GM12878 (cell line): ENCODE data around the gene POLA2. TPM values are rescaled to one million over a fixed set of nuclear protein-coding genes. Genes with fewer than 3 reads are reported as not detected.
A peak's percentile ranks its signal among the peaks of the same experiment; 100 is the strongest.

ENCODE experiments used
- ATAC-seq: fragments of 200-7000 bp; cut with Tn5 transposase; 3 replicates; pipeline ENCODE4 v1.9.1; 2020; ENCODE audit warnings: mild to moderate bottlenecking, moderate library complexity
- BruUV-seq: library from RNA; stranded (reverse); fragments of 400-500 nt; replicated peaks from 2 replicates; lab custom pipeline; 2021; lab: Mats Ljungman, UMichigan
- CTCF ChIA-PET: fragments of 300-600 bp; sonication (Branson Sonifier 250); formaldehyde crosslinking; extraction: SDS; loops from one replicate; lab custom pipeline; 2021; ENCODE audit warnings: inconsistent platforms; lab: Yijun Ruan, JAX
- POLR2A ChIA-PET: fragments of 350-600 bp; formaldehyde crosslinking; extraction: SDS; loops from one replicate; lab custom pipeline; 2021; ENCODE audit warnings: inconsistent platforms; lab: Charles Lee
- RAD21 ChIA-PET: fragments of 300-600 bp; sonication (Branson Sonifier 250); formaldehyde crosslinking; loops from one replicate; lab custom pipeline; 2023; ENCODE audit warnings: antibody characterized with exemption; ENCODE audit not compliant: unreplicated experiment; lab: Charles Lee
- SMC1A ChIA-PET: fragments of 300-600 bp; sonication (Branson Sonifier 250); formaldehyde crosslinking; loops from one replicate; lab custom pipeline; 2023; ENCODE audit not compliant: unreplicated experiment, uncharacterized antibody; lab: Charles Lee
- DNase-seq: peaks from one replicate; pipeline ENCODE4 v3.0.0-alpha.2; 2011; ENCODE audit warnings: low read depth, low spot score
- FAIRE-seq: peaks from 3 replicates; lab custom pipeline; 2011; peaks lifted over from hg19 to GRCh38; lab: Jason Lieb, UNC
- H2AFZ ChIP-seq: 2 replicates; pipeline ENCODE4 v1.6.0; 2011; ENCODE audit warnings: low read depth, low read length, control low read depth; ENCODE audit not compliant: control insufficient read depth
- H3K27ac ChIP-seq: 2 replicates; pipeline ENCODE4 v1.5.1; 2011; ENCODE audit warnings: control low read depth; ENCODE audit not compliant: control insufficient read depth, insufficient read depth
- H3K27me3 ChIP-seq, 2 experiments: replicated peaks in 1 of 2; 2 replicates each; pipeline versions ENCODE4 v1.6.0 to v1.6.1; 2011; ENCODE audit warnings: low read length in 1 of 2; ENCODE audit not compliant: control insufficient read depth in 2 of 2, insufficient read depth in 2 of 2
- H3K36me3 ChIP-seq, 2 experiments: 2 replicates each; pipeline ENCODE4 v1.5.1; 2011; ENCODE audit warnings: low read length in 1 of 2; ENCODE audit not compliant: control insufficient read depth in 2 of 2, insufficient read depth in 2 of 2
- H3K4me1 ChIP-seq: 2 replicates; pipeline ENCODE4 v1.6.1; 2011; ENCODE audit warnings: mild to moderate bottlenecking, low read length, moderate library complexity, mixed read lengths; ENCODE audit not compliant: control insufficient read depth, insufficient read depth
- H3K4me2 ChIP-seq: 2 replicates; pipeline ENCODE4 v1.6.0; 2011; ENCODE audit warnings: control low read depth; ENCODE audit not compliant: control insufficient read depth, insufficient read depth
- H3K4me3 ChIP-seq: fragments of 200-600 bp; sonication (generic); 2 replicates; pipeline ENCODE4 v1.5.1; 2016
- H3K79me2 ChIP-seq: 2 replicates; pipeline ENCODE4 v1.6.0; 2011; ENCODE audit warnings: low read length; ENCODE audit not compliant: control insufficient read depth, insufficient read depth
- H3K9ac ChIP-seq: 2 replicates; pipeline ENCODE4 v1.8.0; 2011; ENCODE audit warnings: low read length, control low read depth, mixed read lengths; ENCODE audit not compliant: control insufficient read depth, insufficient read depth
- H3K9me3 ChIP-seq: replicated peaks from 3 replicates; pipeline ENCODE4 v1.5.1; 2011; ENCODE audit warnings: mild to moderate bottlenecking, low read length; ENCODE audit not compliant: control insufficient read depth, insufficient read depth
- H4K20me1 ChIP-seq: 2 replicates; pipeline ENCODE4 v1.6.0; 2011; ENCODE audit not compliant: control insufficient read depth, insufficient read depth
- BRCA1 ChIP-seq: IDR thresholded peaks from 2 replicates; pipeline ENCODE4 v1.6.1; 2011; ENCODE audit warnings: low read depth, low read length, improper control_type of control experiment
- E2F8 ChIP-seq: fragments of 450-650 bp; IDR thresholded peaks from 2 replicates; pipeline ENCODE4 v1.6.1; 2018; ENCODE audit warnings: mild to moderate bottlenecking, low read depth, moderate library complexity; ENCODE audit not compliant: partially characterized antibody
- GATAD2B ChIP-seq: fragments of 450-650 bp; conservative IDR thresholded peaks from 2 replicates; pipeline ENCODE4 v1.6.1; 2017; ENCODE audit warnings: low read depth, mild to moderate bottlenecking, moderate library complexity
- KDM1A ChIP-seq: fragments of 200-600 bp; sonication (generic); IDR thresholded peaks from 2 replicates; pipeline ENCODE4 v1.6.1; 2016; ENCODE audit warnings: borderline replicate concordance
- MEF2A ChIP-seq: IDR thresholded peaks from 2 replicates; pipeline ENCODE4 v1.6.1; 2011; ENCODE audit warnings: low read depth, mild to moderate bottlenecking, low read length, moderate library complexity; ENCODE audit not compliant: insufficient read depth
- POLR2A ChIP-seq: IDR thresholded peaks from 2 replicates; pipeline ENCODE4 v1.6.1; 2011; ENCODE audit warnings: low read depth, mild to moderate bottlenecking, low read length
- POU2F2 ChIP-seq: IDR thresholded peaks from 3 replicates; pipeline ENCODE4 v1.6.1; 2011; ENCODE audit warnings: low read depth, mild to moderate bottlenecking, low read length, borderline replicate concordance
- RBBP5 ChIP-seq: fragments of 200-600 bp; sonication (generic); conservative IDR thresholded peaks from 2 replicates; pipeline ENCODE4 v1.6.1; 2016
- SUPT20H ChIP-seq: IDR thresholded peaks from 2 replicates; pipeline ENCODE4 v1.6.1; 2011; ENCODE audit warnings: low read depth, mild to moderate bottlenecking, low read length, moderate library complexity, borderline replicate concordance; ENCODE audit not compliant: control insufficient read depth
- USF1 ChIP-seq: IDR thresholded peaks from 2 replicates; pipeline ENCODE4 v1.6.1; 2011; ENCODE audit warnings: borderline replicate concordance, low read depth, mild to moderate bottlenecking, moderate library complexity, mixed read lengths, low read length; ENCODE audit not compliant: insufficient read depth; ENCODE audit errors: extremely low read length
- YY1 ChIP-seq: IDR thresholded peaks from 2 replicates; pipeline ENCODE4 v1.6.1; 2011; ENCODE audit warnings: low read depth, mild to moderate bottlenecking, low read length
- ZNF217 ChIP-seq: fragments of 450-650 bp; IDR thresholded peaks from 2 replicates; pipeline ENCODE4 v1.6.1; 2017; ENCODE audit warnings: antibody characterized with exemption, mild to moderate bottlenecking
- ZNF274 ChIP-seq: IDR thresholded peaks from one replicate; pipeline ENCODE4 v1.8.0; 2011; ENCODE audit not compliant: insufficient read length, insufficient read depth
- WGBS: methylation state at CpG from one replicate; pipeline ENCODE4 v1.1.6; 2016; ENCODE audit warnings: low lambda C conversion rate; ENCODE audit not compliant: insufficient replicate concordance, insufficient coverage; ENCODE audit errors: missing lambda C conversion rate; 5-methylcytosine and 5-hydroxymethylcytosine counted together
- in situ Hi-C: fragments of 300-500 bp; cut with MboI; formaldehyde crosslinking; loops from 9 replicates; pipeline ENCODE4 v1.14.3; 2018; ENCODE audit warnings: mixed read lengths
- intact Hi-C: fragments of 100-400 bp; cut with micrococcal nuclease; formaldehyde crosslinking; loops from one replicate; pipeline ENCODE4 v1.14.2; 2022; ENCODE audit not compliant: unreplicated experiment
- polyA plus RNA-seq, 11 experiments: library from polyadenylated mRNA; depleted of rRNA in 4 of 11; unstranded in 6 of 11; stranded (reverse) in 5 of 11; fragments of >200 nt; fragmentation: Nextera tagmentation in 4 of 11; fragmentation: Illumina TruSeq in 1 of 11; extraction: Ambion mirVana in 4 of 11; extraction: Trizol in 1 of 11; gene quantifications; 1 replicate in 1 of 11; 2 replicates in 10 of 11; pipeline versions ENCODE4 v1.2.1 to v1.2.3, GENCODE V29; 2011 to 2016; ENCODE audit warnings: inconsistent platforms in 2 of 11, missing spikeins in 2 of 11, low read depth in 1 of 11
- total RNA-seq, 4 experiments: library from RNA; depleted of rRNA in 3 of 4; stranded (reverse); fragments of >200 nt in 3 of 4; fragmentation: Illumina TruSeq in 1 of 4; extraction: Trizol in 1 of 4; gene quantifications; 2 replicates each; pipeline versions ENCODE4 v1.2.1 to v1.2.3, GENCODE V29; 2013 to 2021

Gene POLA2
- total and polyA plus RNA-seq, 10 of the 15 experiments (the other 5 are each of a cell fraction or from before 2014, with no cell fraction given), result 4.2 to 121 (median 56.2) TPM

GRCh38 chr11:65304613-65305012, 42.9 kb downstream of the POLA2 start:
- H3K4me2 ChIP-seq, result no peak overlapping the region
- no peaks in the 10 kb centered on the region for H3K9me3 ChIP-seq
- ATAC-seq (no peak), DNase-seq (no peak), FAIRE-seq (no peak)
- intact Hi-C loops, result no loop called here
- WGBS, result 92% methylated on average over 7 of the region's 7 CpGs
- ChIA-PET RAD21 (no interaction called here), POLR2A (interaction anchor here (0.7 kb wide), 1 partner anchor 46 kb away, joined by 3 read pairs; no protein-coding TSS in a partner anchor), SMC1A (no interaction called here), CTCF (interaction anchor here (1.4 kb wide), 1 partner anchor 11 kb away, joined by 6 read pairs; no protein-coding TSS in a partner anchor)
- H4K20me1 ChIP-seq, result no peaks in the 10 kb centered on the region
- peaks cover 0 to 5% of the 10 kb centered on the region in 2 experiments; a peak in 2 of 4 replicates for H3K36me3 ChIP-seq
- H3K9ac ChIP-seq, result no peak overlapping the region
- TF ChIP-seq YY1 (no peak), POLR2A (peak; percentile 59)
- no peak overlapping the region for H3K27ac ChIP-seq
- in situ Hi-C loops, result no loop called here
- H3K27me3 ChIP-seq, result no peaks in the 10 kb centered on the region
- no peak overlapping the region for H2AFZ ChIP-seq
- H3K4me3 ChIP-seq, result no peak overlapping the region
- 0 out of 2 replicates have a peak, but pooled peaks cover 3% of the 10 kb centered on the region for H3K4me1 ChIP-seq
- no TSS peak for BruUV-seq
- H3K79me2 ChIP-seq, result no peaks in the 10 kb centered on the region

- Histone ChIP-seq H2AFZ (no peak overlapping the region), H3K9me3 (no peaks in the 10 kb centered on the region), H3K27me3 (no peaks in the 10 kb centered on the region), H4K20me1 (no peaks in the 10 kb centered on the region), H3K79me2 (no peaks in the 10 kb centered on the region), H3K9ac (no peak overlapping the region), H3K36me3 (peaks cover 0 to 5% of the 10 kb centered on the region in 2 experiments; a peak in 2 of 4 replicates), H3K27ac (no peak overlapping the region), H3K4me1 (0 out of 2 replicates have a peak, but pooled peaks cover 3% of the 10 kb centered on the region), H3K4me3 (no peak overlapping the region), H3K4me2 (no peak overlapping the region)
- BruUV-seq, result no TSS peak
- WGBS, result 95% methylated on average over 17 of the region's 17 CpGs
- intact Hi-C loops, result no loop called here
- ChIA-PET POLR2A (interaction anchor here (0.7 to 1.2 kb wide), 2 partner anchors 10 to 45 kb away, joined by 3 read pairs; no protein-coding TSS in a partner anchor), CTCF (interaction anchor here (1.4 to 2.4 kb wide), 2 partner anchors 10 to 30 kb away, joined by 6 to 7 read pairs; no protein-coding TSS in a partner anchor), RAD21 (no interaction called here), SMC1A (no interaction called here)
- FAIRE-seq (no peak), ATAC-seq (no peak), DNase-seq (no peak)
- in situ Hi-C loops, result no loop called here
- TF ChIP-seq E2F8, result no peak
- no peak for TF ChIP-seq USF1
- no peak for TF ChIP-seq SUPT20H
- no peak for TF ChIP-seq GATAD2B
- no peak for TF ChIP-seq ZNF217
- no peak for TF ChIP-seq POU2F2
- no peak for TF ChIP-seq BRCA1
- no peak for TF ChIP-seq RBBP5
- no peak for TF ChIP-seq KDM1A
- no peak for TF ChIP-seq ZNF274
- no peak for TF ChIP-seq MEF2A
Measured at GRCh38 chr11:65305501-65306268, 43.9 kb downstream of the POLA2 start.
